Stimulated activated CD4-positive, alpha-beta T cell treated with anti-CD3 and anti-CD28 coated beads, TNF-alpha, amount 100 ng/mL, for 4 hours (primary cell): ENCODE data around the gene PCA3.
"Not testable (repeated sequence)": the region's sequence is repeated elsewhere in the genome, so short reads cannot be mapped to it uniquely, and the experiment has no call there.

Source experiments
- DNase-seq, 3 experiments: peaks; one replicate each; pipeline ENCODE4 v3.0.0-alpha.2; 2020; ENCODE audit warnings: low read depth in 3 of 3

The PCA3 gene

GRCh38 chr9:76764138-76764537 is at the start of gene PCA3:
Gene PCA3 (plus strand): TSS chr9:76764438.
- no peak for DNase-seq

DNA sequence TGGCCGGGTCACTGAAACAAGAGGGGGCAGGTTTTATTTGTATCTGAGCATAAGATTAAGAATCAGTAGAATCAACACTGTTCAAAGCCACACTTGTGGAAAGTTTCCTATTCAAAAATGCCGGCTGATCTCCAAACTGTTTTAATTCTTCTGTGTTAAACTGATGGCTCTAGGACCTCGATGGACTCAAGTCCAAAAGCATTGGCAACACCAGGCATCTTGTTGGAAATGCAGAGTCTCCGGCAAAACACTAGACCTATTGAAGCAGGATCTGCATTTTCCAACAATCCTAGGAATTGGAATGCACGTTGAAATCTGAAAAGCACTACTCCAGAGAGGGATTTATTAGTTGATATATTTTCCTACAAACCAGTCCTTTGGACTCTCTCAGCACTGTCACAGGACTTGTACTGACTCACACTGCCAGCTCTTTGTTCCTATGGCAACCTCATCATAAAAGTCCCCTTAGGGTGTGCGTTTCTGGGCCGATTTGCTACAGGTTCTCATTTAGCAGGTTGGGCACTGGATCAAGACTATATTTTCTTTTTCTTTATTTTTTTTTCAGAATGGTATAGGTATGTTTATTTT is 48.1 kb upstream of the PCA3 start:
- DNase-seq, result no peak

DNA sequence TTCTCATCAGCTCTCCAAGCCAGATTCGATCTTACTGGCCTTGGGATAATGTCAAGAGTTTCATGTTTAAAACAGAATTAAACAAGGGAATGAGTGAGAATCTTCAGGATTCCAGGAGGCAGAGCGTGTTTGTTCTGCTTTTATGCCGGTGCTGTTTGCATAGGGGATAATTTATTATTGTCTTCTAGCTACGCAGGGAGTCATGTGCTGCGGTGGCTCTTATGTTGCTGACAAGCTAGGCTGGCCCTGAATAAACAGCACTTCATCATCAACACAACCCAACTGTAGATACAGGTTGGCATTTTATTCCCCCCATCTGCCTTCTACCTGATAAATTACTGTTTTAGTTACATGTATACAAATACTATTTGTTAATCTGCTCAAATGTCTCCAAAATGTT is 47.1 kb upstream of the PCA3 start:
- DNase-seq, result no peak

GRCh38 chr9:76717613-76718012 is 46.6 kb upstream of the PCA3 start:
- DNase-seq, result no peak

DNA sequence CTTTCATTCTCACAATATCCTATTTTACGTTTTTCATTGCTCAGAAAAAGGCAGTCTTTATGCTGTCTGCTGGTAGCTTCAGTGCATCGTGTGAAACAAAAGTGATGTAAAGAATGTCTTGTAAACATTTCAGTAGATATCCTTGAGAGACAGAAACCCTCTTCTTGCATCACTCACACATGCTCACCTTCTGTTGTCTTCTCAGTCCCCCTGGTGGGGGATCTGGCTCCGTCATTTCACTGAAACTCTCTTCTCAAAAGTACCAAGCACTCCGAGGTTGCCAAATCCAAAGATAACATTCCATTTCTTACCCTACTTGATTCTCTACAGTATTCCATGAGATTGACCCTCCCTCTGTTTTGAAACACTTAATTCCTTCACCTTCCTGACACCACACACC is 46.1 kb upstream of the PCA3 start:
- DNase-seq, result no peak

DNA sequence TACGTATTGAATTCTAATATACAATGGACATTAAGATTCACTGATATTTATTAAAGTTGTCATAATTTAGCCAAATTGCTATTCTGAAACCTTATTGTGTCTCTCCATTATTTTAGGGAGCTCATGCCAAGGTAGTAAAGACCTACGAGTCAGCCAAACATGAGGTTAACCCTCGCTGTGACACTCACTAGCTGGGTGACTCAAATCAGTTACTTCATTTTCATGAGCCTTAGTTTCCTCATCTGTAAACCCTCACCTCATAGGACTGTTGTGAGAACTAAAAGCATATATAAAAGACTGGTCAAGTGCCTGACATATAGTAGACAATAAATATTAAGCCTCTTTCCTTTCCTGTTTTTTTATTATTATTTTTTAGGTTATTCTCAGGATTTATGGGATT is 44.0 kb upstream of the PCA3 start:
- DNase-seq, result no peak

- no peak for DNase-seq
Measured at GRCh38 chr9:76725011-76725546, 39.2 kb upstream of the PCA3 start.

GRCh38 chr9:76725885-76726284 is 38.4 kb upstream of the PCA3 start:
- no peak for DNase-seq

GRCh38 chr9:76729116-76729515 is 35.1 kb upstream of the PCA3 start:
- no peak for DNase-seq

DNA sequence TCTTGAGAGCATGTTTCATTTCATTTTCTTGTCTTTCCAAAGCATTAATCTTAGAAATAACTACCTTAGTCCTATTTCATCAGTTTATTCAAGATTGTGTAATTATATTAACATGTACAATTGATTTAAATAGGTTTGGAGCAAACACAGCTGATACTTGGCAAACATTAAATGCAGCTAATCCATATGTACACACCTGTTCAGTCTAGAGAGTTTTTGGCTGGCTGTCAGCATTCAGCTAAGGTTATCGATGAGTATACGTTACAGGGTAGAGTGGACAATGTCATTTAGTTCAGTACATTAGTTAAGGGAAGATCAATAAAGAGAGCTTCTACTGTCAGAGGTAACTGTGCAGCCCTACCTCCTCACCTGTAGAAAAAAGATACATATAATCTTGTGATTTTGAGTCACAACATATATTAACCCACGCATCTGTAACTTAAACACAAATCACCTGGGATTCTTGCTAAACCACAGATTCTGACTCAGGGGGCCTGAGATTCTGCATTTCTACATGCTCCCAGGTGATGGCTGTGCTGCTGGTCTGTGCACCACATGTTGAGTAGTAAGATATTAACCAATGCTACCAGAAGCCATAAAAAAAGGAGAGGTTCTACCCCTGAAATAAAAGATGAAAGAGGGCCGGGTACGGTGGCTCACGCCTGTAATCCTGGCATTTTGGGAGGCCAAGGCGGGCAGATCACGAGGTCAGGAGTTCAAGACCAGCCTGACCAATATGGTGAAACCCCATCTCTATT is 34.1 kb upstream of the PCA3 start:
- DNase-seq, result no peak

DNA sequence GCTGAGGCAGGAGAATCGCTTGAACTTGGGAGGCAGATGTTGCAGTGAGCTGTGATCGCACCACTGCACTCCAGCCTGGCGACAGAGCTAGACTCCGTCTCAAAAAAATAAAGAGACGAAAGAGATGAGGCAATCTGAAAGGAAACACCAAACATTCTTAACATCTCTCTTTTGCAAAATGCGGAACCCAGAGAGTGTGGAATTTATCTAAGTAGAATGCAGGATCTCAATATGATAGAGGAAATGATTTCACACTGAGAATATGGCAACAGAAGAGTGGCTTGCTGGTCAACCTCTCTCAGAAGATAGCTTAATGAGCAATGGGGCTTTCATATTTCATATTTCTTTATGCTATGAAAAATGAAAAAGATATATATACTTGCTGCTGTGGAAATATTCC is 33.4 kb upstream of the PCA3 start:
- no peak for DNase-seq

DNA sequence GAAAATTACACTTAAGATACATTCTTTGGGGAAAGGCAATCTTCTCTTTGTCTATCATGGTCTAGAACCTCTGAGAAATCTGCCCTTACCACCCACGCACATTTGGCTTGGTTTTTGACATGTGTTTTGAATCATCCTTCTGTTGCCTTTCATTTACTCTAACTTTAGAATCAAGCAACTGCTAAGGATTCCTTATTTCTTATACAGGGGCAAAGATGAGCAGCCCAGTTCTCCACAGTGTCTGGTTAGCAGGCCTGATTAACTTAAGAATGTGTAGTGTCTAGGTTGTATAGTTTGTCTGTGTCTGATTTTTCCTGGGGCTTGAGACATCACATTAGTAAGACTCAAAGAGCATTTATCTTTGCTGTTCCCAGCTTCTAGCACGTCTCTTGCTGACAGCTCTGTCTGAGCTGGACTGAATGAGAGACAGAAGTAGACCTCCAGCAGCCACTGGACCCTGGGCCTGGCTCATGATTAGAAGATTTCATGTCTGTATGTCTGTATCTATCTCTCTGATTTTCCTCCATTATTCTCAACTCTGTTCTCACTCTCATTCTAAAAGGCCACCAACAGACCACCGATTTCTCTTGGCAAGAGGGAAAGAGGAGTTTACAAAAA is 31.8 kb upstream of the PCA3 start:
- no peak for DNase-seq

- no peak for DNase-seq
Measured at GRCh38 chr9:76733096-76733495, 31.1 kb upstream of the PCA3 start.

GRCh38 chr9:76734716-76735115 is 29.5 kb upstream of the PCA3 start:
- DNase-seq, result no peak

DNA sequence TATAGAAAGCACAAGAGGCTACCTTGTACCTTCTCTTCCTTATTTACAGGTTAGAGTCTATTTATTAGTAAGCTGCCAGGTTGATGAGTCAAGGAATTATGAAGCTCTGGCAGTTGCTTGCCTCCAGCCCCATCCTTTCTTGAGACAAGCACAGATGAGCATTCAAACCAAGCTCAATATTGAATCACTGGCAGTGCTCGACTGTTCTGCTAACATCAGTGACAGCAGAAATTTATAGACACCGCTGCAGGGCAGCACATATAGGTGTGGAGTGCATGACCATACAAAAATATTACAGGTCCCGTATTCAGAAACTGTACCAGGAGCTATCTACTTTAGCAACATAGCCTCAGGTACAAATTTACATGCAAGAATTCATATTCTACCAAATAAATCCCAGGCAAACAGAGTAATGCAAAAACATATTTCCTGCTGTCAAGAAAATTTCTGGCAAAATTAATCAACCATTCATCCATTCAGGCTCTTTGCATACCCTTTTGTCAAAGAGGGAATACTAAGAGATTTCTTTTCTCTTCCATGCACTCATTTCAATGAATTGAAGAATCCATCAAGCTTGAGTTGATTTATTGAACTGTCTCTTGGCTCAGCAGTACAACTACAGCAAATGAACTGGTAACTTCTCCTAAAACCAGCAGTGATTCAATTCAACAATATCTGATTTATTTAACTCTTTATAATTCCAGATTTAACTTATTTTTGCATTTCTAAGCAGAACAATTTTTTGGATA is 26.9 kb upstream of the PCA3 start:
- DNase-seq, result no peak

DNA sequence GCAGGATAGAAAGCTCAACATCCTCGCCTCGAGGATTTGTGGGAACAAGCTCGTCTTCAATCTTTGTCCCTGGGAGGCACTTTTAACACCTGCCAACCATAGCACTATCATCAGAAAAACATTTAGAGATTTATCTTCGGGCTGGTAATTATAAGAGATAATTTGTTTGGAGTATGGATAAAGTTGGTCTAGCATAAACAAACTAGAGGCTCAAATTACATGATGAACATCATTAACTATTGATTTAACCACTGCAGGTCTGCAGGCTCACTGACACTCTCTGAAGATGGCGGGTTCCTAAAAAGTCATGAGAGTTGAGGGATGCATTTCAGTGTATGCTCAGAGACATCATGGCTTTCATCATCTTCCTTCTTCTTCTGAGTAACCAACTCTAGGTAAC is 25.8 kb upstream of the PCA3 start:
- no peak for DNase-seq

DNA sequence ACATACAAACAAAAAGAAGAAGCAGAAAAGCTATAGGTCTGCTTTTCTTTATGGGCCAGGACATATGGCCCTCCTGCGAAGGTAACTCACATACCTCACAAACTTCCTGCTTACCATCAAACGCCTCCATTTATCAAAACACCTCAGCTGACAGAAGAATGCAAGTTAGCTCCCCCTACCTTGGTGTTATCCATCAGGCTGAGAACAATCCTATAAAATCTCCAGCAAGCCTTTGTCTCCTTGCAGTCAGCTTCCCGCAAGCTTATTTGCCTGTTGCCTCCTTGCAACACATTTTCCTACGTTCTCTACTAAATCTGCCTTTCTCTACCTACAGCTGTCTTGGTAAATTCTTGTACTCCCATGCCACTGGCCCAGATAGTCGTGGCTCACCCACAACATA is 22.7 kb upstream of the PCA3 start:
- DNase-seq, result no peak

DNA sequence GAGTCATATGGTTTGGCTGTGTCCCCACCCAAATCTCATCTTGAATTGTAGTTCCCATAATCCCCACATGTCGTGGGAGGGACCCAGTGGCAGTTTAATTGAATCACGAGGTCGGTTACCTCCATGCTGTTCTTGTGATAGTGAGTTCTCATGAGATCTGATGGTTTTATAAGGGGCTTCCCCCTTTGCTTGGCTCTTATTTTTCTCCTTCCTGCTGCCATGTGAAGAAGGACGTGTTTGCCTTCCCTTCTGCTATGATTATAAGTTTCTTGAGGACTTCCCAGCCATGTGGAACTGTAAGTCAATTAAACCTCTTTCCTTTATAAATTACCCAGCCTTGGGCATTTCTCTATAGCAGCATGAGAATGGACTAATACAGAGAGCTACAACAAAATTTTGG is 21.3 kb upstream of the PCA3 start:
- not testable (repeated sequence) for DNase-seq

- DNase-seq, result no peak
Measured at GRCh38 chr9:76743931-76744330, 20.3 kb upstream of the PCA3 start.

GRCh38 chr9:76744336-76744735 is 19.9 kb upstream of the PCA3 start:
- DNase-seq, result no peak

DNA sequence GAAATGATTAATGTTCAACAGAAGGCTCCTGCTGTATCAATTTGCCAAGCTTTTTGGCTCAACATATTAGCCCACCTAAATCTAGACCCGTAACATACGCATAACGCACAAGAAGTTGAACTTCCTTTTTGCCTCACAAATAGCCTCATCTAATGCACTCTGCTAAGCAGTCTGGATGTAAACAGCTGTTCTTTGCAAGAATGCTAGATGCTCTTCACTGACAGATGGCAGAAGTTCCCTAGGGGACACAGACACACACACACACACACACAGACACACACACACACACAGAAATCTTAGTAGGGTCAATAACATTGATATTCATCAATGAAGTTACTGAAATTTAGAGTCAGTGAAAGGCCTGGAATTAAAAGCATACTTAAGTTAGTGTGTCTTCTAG is 13.2 kb upstream of the PCA3 start:
- DNase-seq, result no peak

DNA sequence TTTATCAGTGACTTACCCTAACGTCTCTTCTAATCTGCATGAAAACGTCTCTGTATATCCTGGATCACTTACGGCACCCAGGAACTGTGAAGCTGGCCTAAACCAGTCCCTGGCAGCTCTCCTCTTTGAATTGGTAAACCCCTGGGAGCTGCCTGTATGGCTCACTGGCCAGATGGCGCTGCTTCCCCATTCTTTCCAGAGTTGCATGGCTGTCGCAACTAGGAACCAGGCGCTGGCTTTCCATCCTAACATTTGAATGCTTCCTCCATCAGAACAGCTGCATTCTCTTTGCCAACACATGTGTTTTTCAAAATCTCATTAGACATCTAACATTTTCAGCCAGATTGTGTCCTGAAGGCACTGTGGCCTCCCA is 8.0 kb upstream of the PCA3 start:
- DNase-seq, result no peak
